Ramos (cell line): Measurements from ENCODE around the gene PEBP1.

Experiments
- in situ Hi-C: fragments of 300-500 bp; cut with MboI; formaldehyde crosslinking; loops from one replicate; pipeline ENCODE4 v1.14.3; 2022; ENCODE audit warnings: low sequenced_read_pairs; ENCODE audit not compliant: unreplicated experiment

Gene PEBP1

DNA sequence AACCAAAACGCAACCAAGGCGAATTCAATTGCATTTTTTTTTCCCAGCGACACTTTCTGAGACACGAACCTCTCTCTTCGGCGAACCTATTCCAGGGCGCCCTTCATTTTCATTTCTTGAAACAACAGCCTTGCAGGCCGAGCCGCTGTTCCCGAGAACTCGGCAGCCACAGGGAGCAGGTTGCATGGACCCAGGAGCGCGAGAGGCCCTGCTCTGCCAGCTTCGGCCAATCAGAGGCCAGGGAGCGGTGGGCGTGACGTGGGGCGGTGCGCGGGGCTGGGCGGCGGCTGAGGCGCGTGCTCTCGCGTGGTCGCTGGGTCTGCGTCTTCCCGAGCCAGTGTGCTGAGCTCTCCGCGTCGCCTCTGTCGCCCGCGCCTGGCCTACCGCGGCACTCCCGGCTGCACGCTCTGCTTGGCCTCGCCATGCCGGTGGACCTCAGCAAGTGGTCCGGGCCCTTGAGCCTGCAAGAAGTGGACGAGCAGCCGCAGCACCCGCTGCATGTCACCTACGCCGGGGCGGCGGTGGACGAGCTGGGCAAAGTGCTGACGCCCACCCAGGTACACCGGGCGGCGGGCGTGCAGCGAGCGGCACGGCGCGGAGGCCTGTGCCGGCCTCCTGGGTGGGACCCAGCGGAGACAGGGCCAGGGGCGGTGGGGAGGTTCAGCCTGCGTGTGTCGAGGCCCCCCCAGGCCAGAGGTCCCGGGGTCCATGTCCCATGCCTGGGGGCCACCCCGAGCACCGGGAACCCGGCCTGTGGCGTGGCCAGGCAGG lies at the start of gene PEBP1:
Gene PEBP1 (plus strand): TSS at position 337 of the 771 bp plus-strand sequence. CDS start 86 bp downstream, at position 423.
- in situ Hi-C loops: no loop called here

DNA sequence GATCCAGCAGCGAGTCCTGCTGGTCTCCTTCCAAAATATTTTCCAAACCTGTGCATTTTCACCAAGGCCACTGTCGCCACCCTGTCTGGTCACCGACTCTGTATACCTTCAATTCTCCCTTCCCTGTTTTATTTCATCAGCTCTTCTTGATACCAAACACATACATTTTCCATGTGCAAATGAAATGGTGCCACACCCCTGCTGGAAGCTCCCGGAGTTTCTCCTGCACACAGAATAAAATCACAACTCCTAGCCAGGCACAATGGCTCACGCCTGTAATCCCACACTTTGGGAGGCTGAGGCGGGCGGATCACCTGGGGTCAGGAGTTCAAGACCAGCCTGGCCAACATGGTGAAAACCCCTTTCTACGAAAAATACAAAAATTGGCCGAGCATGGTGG lies 46.1 kb upstream of the PEBP1 start:
- in situ Hi-C loops: no loop called here

DNA sequence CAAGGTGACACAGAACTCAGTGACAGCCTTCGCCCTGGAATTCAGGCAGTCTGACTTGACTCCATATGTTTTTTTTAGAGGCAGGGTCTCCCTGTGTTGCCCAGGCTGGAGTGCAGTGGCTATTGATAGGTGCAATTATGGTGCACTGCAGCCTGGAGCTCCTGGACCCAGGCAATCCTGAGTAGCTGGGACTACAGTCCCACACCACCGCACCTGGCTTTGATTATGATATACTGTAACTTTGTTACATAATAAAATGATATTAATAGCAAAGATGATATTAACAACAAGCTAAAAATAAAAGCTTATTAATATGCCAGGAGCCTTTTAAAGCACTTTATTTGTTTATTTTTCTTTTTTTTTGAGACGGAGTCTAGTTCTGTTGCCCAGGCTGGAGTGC lies 41.9 kb upstream of the PEBP1 start:
- in situ Hi-C loops: no loop called here

DNA sequence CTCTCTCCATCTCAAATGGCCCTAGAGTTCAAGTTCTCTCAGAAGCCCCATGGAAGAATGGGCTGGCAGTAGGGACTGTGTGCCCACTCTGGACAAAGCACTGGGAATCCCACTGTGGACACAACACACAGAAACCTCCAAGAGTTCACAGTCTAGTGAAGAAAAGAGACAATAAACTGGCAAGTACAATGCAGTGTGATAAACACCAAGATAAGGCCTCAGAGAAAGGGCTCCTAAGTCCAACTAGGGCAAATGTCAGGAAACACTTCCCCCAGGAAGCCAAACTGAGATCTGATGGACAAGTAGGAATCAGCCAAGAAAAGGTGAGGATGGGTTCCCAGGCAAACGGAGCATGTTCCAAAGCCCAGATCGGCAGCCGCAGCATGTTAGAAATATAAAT lies 37.5 kb upstream of the PEBP1 start:
- in situ Hi-C loops: no loop called here

DNA sequence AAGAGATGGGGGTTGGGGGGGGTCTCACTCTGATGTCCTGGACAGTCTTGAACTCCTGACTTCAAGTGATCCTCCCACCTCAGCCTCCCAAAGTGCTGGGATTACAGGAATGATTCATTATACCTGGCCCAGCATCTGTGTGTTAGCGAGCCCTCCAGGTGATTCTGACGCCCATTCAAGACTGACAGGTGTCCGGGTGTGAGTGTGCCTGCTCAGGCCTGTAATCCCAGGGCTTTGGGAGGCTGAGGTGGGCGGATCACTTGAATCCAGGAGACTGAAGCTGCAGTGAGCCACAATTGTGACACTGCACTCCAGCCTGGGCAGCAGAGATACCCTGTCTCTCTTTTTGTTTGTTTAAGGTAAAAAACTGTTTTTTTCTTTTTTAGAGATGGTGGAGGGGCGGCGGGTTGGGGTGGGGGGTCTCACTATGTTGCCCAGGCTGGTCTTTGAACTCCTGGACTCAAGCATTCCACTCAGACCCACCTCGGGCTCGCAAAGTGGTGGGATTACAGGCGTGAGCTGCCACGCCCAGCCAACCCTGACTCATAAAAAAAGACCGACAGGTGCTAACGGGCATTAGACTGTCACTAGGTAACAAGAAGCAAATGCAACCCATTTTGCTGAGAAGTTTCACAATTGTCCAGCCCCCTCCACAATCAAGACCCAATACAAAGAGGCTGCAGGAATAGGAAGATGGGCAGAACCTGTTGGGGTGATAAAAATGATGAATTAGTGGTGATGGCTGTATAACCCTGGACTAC lies 36.8 kb upstream of the PEBP1 start:
- in situ Hi-C loops: no loop called here

DNA sequence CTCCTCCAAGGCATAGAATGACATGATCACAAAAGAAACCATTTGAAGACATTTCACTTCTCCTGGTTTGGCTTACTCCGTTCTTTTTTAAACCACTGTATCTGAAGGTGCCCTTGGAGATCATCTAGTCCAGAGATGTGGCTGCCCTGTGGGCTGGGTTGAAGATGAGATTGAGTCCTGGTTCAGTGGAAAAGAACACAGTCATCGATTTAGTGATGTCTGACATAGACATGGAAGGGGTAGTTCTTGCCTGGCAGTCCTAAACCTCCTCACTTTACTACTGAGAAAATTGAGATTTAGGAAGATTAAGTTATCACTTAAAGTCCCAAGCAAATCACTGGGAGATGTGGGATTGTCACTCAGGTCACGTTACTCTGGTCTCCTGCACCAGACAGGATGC lies 34.9 kb upstream of the PEBP1 start:
- in situ Hi-C loops: no loop called here

DNA sequence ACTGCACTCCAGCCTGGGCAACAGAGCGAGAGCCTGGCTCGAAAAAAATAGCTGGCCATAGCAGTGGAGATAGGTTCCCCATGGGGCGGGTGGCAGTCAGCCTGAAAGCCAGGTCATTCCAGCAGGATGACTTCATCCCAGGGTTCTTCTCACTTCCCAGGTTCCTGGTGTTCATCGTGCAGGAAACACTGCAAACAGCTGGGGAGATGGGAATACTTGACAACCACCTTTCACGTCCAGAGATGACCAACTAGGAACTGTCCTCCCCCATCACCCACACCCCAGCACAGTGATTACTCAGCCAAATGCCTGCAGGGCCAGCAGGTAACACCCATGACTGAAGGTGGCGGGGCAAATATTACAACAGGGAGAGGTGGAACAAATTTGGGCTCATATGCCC lies 33.9 kb upstream of the PEBP1 start:
- in situ Hi-C loops: no loop called here

DNA sequence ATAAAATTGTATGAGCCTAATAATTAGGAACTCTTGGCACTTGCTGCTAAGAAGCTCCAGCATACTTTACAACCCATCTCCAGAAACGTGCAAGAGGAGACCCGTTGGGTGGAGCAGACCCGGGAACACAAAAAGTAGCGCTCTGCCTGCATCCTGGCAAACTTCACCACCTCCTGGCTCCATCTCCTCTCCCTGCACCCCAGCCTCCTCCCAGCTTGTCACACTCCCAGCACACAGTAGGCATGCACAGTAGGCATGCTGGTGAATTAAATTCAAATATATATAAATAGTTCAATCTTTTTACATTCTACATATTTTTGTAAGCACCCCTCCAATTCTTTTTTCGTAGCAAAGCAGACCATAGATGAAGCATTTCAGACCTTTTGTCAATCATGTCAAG lies 33.3 kb upstream of the PEBP1 start:
- in situ Hi-C loops: no loop called here

DNA sequence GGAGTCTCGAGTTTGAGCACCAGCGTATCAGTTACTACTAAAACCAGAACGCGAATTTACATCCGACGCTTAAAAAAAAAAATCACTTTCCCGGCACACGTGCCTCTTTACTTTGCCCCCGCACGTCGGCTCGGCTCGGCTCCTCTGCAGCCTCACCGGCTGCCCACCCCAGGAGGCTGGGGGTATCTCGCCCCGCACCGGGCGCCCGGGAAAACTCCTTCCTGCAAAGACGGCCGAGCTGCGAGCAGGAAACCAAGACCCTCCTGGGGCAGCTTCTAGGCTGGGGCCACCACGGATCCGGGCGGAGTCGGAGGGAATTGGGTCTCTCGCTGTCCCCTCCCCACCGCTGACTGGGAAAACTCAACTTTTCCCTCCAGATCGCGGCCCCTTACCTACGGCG lies 32.7 kb upstream of the PEBP1 start:
- in situ Hi-C loops: no loop called here

DNA sequence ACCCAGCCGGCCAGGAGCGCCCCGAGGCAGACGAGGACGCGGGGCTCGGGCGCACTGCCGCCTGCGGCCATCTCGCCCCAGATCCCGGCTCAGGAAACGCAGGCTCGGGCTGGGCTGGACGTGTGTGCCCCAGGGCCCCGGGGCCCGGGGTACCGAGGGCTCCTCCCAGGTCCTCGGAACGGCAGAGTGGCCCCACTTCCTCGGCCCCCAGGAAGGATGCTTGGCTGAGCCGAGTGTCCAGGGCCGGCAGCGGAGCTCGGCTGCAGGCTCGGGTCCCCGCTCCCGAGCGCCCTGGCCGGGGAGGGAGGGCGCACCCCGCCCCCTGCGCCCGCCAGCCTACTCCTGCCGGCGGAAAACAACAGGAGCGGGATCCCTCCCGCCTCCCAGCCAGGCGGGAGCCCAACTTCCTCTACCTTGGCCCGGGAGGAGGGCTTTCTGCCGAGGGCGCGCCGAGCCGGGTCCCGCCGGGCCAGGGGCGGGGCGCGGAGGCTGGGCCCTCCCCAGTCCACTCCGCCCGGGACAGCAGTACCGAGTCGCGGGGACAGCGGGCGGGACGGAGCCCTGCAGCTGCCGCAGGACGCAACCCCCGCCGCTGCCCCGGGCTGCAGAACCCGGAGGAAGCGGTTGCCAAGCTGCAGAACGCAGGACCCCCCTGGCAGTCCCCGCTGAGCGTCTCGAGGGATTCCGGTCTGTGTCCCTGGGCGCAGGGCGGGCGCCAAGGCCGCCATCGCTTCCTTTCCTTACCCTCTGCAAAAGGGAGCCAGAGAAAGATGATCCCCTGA lies 32.1 kb upstream of the PEBP1 start, which contains the start of gene VSIG10:
Gene VSIG10 (minus strand): TSS at position 411 of the 782 bp plus-strand sequence. CDS start 340 bp downstream, at position 71.
- in situ Hi-C loops: no loop called here

DNA sequence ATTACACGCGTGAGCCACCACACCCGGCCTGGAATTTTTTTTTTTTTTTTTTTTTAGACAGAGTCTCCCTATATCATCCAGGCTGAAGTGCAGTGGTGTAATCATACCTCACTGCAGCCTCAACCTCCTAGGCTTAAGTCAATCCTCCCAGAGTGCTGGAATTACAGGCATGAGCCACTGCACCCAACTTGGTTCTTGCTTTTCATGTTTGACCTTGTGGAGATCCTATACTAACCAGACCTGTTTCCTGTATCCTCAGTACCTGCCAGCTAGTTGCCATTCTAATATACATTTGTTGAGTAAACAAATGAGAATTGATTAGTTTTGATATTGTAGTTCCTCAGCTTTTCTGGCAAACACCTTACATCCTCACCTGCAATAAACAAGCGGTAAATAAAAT lies 28.9 kb upstream of the PEBP1 start:
- in situ Hi-C loops: no loop called here

DNA sequence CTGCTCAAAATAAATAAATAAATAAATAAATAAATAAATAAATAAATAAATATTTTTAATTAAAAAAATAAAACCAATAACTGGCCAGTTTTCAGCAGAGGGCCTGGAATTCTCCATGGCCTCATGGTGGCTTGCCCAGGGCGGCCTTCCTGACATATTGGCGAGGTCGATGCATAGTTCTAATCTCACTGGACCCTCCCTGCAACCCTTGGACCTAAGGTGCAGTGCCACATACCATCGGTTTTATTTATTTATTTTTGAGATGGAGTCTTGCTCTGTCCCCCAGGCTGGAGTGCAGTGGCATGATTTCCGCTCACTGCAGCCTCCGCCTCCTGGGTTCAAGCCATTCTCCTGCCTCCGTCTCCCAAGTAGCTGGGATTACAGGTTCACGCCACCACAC lies 28.2 kb upstream of the PEBP1 start:
- in situ Hi-C loops: no loop called here

DNA sequence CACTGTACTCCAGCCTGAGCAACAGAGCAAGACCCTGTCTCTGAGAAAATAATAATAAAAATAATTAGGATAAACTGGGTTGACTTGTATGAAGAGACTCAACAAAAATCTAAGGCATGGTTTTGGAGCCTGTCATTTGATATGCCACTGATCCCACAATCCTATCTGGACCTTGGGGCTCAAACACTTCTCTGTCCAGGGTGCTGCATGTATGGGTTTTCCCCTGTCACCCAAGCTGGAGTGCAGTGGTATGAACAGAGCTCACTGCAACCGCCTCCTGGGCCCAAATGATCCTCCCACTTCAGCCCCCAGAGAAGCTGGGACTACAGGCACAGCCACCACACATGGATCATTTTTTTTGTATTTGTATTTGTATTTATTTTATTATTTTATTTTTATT lies 26.8 kb upstream of the PEBP1 start:
- in situ Hi-C loops: no loop called here

DNA sequence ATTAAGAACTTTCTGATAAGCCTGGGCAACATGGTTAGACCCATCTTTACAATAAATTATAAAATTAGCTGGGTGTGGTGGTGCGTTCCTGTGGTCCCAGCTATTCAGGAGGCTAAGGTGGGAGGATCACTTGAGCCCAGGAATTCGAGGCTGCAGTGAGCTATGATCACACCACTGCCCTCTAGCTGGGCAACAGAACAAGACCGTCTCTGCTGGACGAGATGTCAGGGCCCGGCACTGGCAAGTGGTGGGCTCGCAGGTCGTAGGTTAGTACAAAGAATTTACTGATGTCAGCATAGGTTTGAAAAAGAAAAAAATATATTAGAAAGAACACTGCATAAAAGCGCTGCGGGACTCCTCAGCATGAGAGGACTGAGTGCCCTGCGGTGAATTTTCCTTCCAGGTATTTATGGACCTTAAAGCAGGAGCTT lies 16.5 kb upstream of the PEBP1 start:
- in situ Hi-C loops: no loop called here

DNA sequence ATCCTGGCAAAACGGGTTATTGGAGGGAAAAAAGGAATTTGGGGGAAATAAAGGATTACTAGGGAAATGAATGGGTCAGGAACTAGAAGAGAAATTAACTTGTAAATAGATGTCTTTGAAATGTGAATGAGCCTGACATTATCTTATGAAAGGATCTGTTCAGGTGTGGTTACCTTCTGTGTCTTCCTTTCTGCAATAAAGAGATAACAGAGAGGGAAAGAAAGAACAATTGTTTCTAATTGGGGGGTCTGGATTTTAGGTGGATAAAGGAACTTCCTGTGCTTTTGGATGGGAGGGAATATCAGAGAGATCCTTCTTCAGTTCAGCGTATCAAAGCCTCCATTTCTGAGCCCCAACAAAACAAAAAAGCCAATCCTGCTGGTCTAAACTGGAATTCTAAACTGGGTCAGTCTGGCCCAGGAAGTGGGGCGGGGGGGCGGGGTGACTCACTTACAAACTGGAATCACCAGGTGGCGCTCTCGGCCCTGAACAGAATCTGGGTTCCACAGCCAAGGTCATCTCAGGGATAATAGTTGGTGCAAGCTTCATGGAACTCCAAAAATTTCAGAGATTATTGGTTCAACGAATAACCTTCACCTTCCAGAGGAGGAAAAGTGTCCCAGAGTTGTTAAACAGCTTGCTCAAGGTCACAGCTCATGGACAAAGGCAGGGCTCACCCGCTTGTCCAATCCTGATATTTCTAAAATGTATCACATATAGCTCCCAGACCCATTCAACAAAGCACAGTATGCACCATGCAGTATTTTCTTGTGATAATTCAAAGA lies 15.2 kb upstream of the PEBP1 start:
- in situ Hi-C loops: loop anchor here (10.0 kb wide), 1 partner anchor 254 kb away; the partner anchor contains the start of genes SUDS3 and TAOK3

DNA sequence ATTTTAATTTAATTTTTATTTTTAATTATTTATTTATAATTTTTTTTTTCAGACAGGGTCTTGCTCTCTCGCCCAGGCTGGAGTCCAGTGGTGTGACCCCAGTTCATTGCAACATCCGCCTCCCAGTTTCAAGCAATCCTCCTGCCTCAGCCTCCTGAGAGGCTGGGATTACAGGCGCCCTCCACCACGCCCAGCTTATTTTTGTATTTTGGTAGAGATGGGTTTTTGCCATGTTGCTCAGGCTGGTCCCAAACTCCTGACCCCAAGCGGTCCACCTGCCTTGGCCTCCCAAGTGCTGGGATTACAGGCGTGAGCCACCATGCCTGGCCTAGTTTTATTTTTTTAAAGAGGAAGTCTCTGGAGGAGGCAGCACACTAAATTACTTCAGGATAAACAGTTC lies 13.7 kb upstream of the PEBP1 start:
- in situ Hi-C loops: loop anchor here (10.0 kb wide), 1 partner anchor 253 kb away; the partner anchor contains the start of genes SUDS3 and TAOK3

DNA sequence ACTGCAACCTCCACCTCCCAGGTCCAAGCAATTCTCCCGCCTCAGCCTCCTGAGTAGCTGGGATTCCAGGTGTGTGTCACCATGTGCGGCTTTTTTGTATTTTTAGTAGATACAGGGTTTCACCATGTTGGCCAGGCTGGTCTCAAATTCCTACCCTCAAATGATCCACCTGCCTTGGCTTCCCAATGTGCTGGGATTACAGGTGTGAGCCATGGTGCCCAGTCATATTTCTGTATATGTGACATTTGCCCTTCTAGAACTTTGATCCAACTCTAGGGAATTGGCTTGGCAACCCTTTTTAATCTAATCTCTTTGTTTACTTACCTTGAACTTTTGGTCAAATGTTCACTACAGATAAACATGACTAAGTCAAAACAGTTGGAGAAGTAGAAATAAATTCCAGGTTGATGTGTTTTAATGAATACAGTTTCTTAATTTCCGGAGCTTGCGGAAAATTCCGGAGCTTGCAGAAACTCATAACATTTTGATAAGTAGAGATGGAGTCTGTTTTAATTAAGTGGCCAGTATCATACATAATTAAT lies 11.5 kb upstream of the PEBP1 start:
- in situ Hi-C loops: loop anchor here (10.0 kb wide), 1 partner anchor 250 kb away; the partner anchor contains the start of genes SUDS3 and TAOK3

DNA sequence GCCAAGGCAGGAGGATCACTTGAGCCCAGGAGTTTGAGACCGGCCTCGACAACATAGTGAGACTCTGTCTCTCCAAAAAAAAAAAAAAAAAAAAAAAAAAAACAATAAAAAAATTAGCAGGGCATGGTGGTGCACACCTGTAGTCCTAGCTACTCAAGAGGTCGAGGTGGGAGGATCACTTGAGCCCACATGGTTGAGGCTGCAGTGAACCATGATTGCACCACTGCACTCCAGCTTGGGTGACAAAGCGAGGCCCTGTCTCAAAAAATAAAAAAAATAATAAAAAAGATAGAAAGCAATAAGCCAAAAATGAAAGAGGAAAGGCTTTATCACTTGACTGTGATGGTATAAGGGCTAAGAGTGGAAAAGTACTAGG lies 10.2 kb upstream of the PEBP1 start:
- in situ Hi-C loops: loop anchor here (10.0 kb wide), 1 partner anchor 249 kb away; the partner anchor contains the start of genes SUDS3 and TAOK3

DNA sequence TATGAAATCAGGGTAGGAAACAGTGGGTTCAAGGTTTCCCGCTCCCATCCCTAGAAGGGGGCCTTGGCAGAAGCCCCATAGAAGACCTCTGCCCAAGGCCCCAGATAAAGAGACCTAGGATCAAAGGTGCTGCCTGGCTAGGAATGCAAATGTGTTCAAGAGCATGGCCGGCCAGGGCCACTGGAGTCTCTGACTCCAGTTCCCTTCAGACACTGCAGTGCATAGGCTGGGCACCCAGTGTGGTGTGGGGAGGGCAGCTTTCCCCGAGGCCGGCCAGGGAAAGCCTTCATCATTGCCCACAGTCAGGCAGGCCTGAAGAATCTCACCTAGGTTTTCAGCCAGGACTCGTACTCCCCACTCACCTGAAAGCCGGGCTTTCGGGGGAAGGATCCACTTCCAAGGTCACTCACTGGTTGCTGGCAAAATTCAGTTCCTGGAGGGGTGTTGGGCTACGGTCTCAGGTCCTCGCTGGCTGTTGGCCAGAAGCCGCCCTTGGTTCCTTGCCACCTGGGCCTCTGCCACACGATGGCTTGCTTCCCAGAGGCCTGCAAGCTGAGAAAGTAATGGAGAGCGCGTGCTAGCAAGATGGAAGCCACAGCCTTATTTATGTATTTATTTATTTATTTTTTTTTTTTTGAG lies 9.7 kb upstream of the PEBP1 start:
- in situ Hi-C loops: loop anchor here (10.0 kb wide), 1 partner anchor 249 kb away; the partner anchor contains the start of genes SUDS3 and TAOK3
